Measurements from ENCODE around the gene PAGE3. TPM values are rescaled to one million over a fixed set of nuclear protein-coding genes. Genes with fewer than 3 reads are reported as not detected.

PAGE3 gene
- total and polyA plus RNA-seq, 2 of the 4 experiments (the other 2 are of a cell fraction): not detected

DNA sequence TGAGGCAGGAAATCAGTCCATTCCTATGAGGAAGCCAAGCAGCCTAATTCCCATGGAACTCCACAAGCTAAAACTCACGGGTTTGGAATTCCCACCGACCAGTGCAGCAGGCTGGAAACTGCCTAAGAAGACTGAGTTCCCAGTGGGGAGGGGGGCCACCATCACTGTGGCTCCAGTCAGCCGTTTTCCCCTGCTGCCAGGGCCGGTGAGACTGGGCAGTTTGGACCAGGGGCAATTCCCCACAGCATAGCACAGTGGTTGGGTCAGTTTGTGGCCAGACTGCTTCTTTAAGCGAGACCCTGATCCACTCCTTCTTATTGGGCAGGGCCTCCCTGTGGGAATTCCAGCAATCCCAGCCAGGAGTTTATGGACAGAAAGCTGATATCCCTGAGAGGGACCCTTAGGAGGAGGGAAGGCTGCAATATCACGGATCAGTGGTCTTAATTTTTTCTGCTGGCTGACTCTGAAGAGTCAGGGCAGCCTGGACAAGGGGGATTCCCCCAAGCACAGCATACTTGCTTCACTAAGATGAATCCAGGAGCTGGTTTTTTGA is 23.9 kb downstream of the PAGE3 start:
- 20% methylated on average over 2 of the region's 6 CpGs; no CpG with 5 or more reads in 1 of the 2 experiments for WGBS, 2 experiments (ENCODE audit: extremely low coverage in 2 of 2, insufficient read length in 1 of 2)
- CTCF ChIA-PET: no interaction called here
- ATAC-seq (ENCODE audit: low read depth) (no peak), DNase-seq (no peak)
- no peaks in the 10 kb centered on the region for H3K9me1 ChIP-seq (ENCODE audit: insufficient read depth, low read length)
- no peak overlapping the region for H2BK5ac ChIP-seq (ENCODE audit: low read depth, low read length, poor library complexity, severe bottlenecking)
- H4K20me1 ChIP-seq (ENCODE audit: insufficient read depth, low read length): no peaks in the 10 kb centered on the region
- H2AK5ac ChIP-seq (ENCODE audit: low read depth, low read length): no peak overlapping the region
- in situ Hi-C loops (cut with MboI; ENCODE audit: low sequenced_read_pairs) (no loop called here), dilution Hi-C loops (cut with HindIII; ENCODE audit: low sequenced_read_pairs, unreplicated experiment) (no loop called here), intact Hi-C loops (cut with micrococcal nuclease) (no loop called here)
- H3K27me3 ChIP-seq (ENCODE audit: control insufficient read depth, insufficient read depth, low read length): no peaks in the 10 kb centered on the region
- H2BK120ac ChIP-seq (ENCODE audit: low read depth, low read length): no peak overlapping the region
- H3K4me1 ChIP-seq (ENCODE audit: control insufficient read depth, insufficient read depth, low read length): no peaks in the 10 kb centered on the region
- POLR2A ChIA-PET (ENCODE audit: unreplicated experiment): no interaction called here
- no peak overlapping the region for H4K91ac ChIP-seq (ENCODE audit: insufficient read depth, low read depth, low read length)
- H2AFZ ChIP-seq (replicated peaks; ENCODE audit: low read length, poor library complexity): no peak overlapping the region
- H3K9me3 ChIP-seq (ENCODE audit: control insufficient read depth, insufficient read depth, low read length): no peaks in the 10 kb centered on the region
- H3K27ac ChIP-seq (ENCODE audit: insufficient read depth, low read length): no peak overlapping the region
- no peaks in the 10 kb centered on the region for H3K79me1 ChIP-seq (ENCODE audit: low read depth in 1 of 2, low read length in 2 of 2)
- H4K8ac ChIP-seq (ENCODE audit: low read depth in 2 of 2, low read length in 2 of 2): no peak overlapping the region
- TF ChIP-seq FOS (IDR thresholded peaks at IDR 0.05; ENCODE audit: low read depth, low read length) (no peak), MAFK (IDR thresholded peaks at IDR 0.05; ENCODE audit: low read depth, low read length) (no peak), RCOR1 (IDR thresholded peaks at IDR 0.05; ENCODE audit: insufficient replicate concordance, low read length) (no peak), CTCF (conservative IDR thresholded peaks at IDR 0.05; ENCODE audit: low read depth, low read length) (no peak), NFE2L2 (IDR thresholded peaks at IDR 0.05; ENCODE audit: low read depth, low read length) (no peak), CHD1 (IDR thresholded peaks at IDR 0.05; ENCODE audit: low read depth, low read length) (no peak), POLR2A (IDR thresholded peaks at IDR 0.05; ENCODE audit: low read depth, low read length) (no peak), RAD21 (IDR thresholded peaks at IDR 0.05; ENCODE audit: low read length) (no peak), MAZ (IDR thresholded peaks at IDR 0.05; ENCODE audit: borderline replicate concordance, low read depth, low read length) (no peak), SMC3 (IDR thresholded peaks at IDR 0.05; ENCODE audit: low read depth, low read length) (no peak), RFX5 (IDR thresholded peaks at IDR 0.05; ENCODE audit: low read depth, low read length) (no peak), MXI1 (IDR thresholded peaks at IDR 0.05; ENCODE audit: borderline replicate concordance, low read depth, low read length) (no peak)
- H2BK20ac ChIP-seq (ENCODE audit: low read depth, low read length): no peak overlapping the region
- no peak overlapping the region for H3K9ac ChIP-seq (ENCODE audit: low read depth, low read length)
- no peak overlapping the region for H3K4me2 ChIP-seq (ENCODE audit: low read depth, low read length)
- no peaks in the 10 kb centered on the region for H3K36me3 ChIP-seq (ENCODE audit: control insufficient read depth, insufficient read depth, low read length)
- H4K5ac ChIP-seq (ENCODE audit: low read depth, low read length): no peak overlapping the region
- H3K23ac ChIP-seq (ENCODE audit: low read depth, low read length): no peak overlapping the region
- H3K4ac ChIP-seq (ENCODE audit: low read depth, low read length): no peak overlapping the region
- BruUV-seq (replicated peaks): no TSS peak
- H3K4me3 ChIP-seq (ENCODE audit: insufficient read depth, low read depth, low read length): no peak overlapping the region
- H3K14ac ChIP-seq (replicated peaks; ENCODE audit: low read depth, low read length): no peak overlapping the region
- no peak overlapping the region for H3K18ac ChIP-seq (ENCODE audit: low read depth, low read length)
- no peak overlapping the region for H3K56ac ChIP-seq (ENCODE audit: extremely low read depth, insufficient read depth, low read length)
- H2AK9ac ChIP-seq (replicated peaks; ENCODE audit: low read depth, low read length, poor library complexity): no peak overlapping the region
- H2BK15ac ChIP-seq (ENCODE audit: low read depth, low read length): no peak overlapping the region
